HG02798 (cell line): ENCODE data around the gene KCNMA1.
A peak's percentile ranks its signal among the peaks of the same experiment; 100 is the strongest.

Experiments
- ATAC-seq: cut with Tn5 transposase; IDR thresholded peaks from one replicate; pipeline ENCODE4 v1.9.1; 2021; ENCODE audit warnings: mild to moderate bottlenecking; ENCODE audit not compliant: unreplicated experiment, poor library complexity

The KCNMA1 gene

GRCh38 chr10:77267703-77268675 lies 369.6 kb downstream of the KCNMA1 start:
- no peak for ATAC-seq

DNA sequence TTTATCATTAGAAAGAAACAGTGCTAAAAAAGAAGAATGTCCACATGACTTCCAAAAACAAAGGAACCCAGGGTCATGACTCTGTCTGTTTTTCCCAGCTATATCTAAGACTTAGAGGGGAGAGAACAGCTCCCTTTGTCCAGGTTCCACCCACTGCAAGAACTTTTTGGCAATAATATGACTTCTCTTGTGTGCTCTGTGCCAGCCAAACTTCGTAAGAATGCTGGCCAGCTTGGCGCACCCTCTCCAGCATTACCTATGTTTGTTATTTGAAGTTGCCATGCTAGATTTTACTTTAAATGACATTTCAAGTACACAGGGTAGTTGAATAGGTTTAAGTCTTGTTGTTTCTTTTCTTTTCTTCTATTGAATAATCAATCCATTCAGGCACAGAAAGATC lies 371.4 kb downstream of the KCNMA1 start:
- ATAC-seq = no peak

- ATAC-seq = no peak
Measured at GRCh38 chr10:77264527-77264926, 373.1 kb downstream of the KCNMA1 start.

GRCh38 chr10:77264107-77264506 lies 373.5 kb downstream of the KCNMA1 start:
- peak; percentile 38 for ATAC-seq

DNA sequence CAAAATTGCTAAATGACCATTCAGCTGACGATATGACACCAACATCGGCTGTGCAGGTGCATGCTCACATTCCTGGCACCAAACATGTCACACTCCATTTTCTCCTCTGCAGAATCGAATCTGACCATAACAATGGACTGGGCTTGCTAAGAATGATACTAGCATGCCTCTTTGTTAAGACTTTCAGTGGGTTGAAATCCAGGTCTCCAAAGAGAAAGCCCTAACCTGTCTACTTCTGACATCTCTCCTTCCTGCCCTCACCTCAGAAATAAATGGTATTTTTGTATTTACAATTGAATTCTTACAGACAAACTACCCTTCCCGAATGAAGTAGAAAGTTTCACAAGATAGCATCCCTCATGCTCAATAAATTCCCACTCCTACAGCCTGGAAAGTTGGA lies 373.9 kb downstream of the KCNMA1 start:
- ATAC-seq = no peak

- no peak for ATAC-seq
Measured at GRCh38 chr10:77261146-77261545, 376.5 kb downstream of the KCNMA1 start.

DNA sequence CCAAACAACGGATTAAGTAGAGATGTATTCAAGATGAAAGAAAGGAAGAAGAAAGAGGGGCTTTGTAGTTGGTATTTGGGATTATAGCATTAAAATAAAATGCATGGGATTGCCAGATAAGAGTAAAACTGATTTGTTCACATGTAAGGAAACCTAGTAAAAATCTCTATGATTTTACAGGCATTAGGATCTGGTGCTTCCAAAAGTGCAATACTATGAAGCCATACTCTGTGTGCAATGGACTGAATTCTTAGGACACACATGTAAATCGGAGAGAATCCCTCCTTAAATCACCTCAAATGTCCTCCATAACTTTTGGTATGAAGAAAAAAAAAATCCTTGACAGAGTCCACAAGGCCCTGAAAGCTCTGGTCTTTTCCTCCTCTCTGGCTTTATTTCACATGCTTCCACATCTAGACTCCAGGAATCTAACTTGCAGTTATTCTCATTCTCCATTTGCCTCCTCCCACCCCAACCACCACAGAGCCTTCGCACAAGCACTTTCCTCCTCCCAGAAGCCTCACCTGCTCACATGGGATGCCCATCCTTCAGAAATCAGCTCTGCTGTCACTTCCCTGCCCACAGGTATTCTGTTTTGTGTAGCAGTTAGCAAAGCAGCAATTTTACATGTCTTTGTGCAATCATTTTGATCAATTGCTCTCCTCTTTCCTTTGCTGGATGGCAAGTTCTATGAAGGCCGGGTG lies 378.3 kb downstream of the KCNMA1 start:
- ATAC-seq = no peak

- ATAC-seq = no peak
Measured at GRCh38 chr10:77256346-77256745, 381.3 kb downstream of the KCNMA1 start.

- ATAC-seq = no peak
Measured at GRCh38 chr10:77253556-77254064, 384.0 kb downstream of the KCNMA1 start.

GRCh38 chr10:77253147-77253545 lies 384.5 kb downstream of the KCNMA1 start:
- ATAC-seq = no peak

- ATAC-seq = no peak
Measured at GRCh38 chr10:77252380-77253146, 385.0 kb downstream of the KCNMA1 start.

DNA sequence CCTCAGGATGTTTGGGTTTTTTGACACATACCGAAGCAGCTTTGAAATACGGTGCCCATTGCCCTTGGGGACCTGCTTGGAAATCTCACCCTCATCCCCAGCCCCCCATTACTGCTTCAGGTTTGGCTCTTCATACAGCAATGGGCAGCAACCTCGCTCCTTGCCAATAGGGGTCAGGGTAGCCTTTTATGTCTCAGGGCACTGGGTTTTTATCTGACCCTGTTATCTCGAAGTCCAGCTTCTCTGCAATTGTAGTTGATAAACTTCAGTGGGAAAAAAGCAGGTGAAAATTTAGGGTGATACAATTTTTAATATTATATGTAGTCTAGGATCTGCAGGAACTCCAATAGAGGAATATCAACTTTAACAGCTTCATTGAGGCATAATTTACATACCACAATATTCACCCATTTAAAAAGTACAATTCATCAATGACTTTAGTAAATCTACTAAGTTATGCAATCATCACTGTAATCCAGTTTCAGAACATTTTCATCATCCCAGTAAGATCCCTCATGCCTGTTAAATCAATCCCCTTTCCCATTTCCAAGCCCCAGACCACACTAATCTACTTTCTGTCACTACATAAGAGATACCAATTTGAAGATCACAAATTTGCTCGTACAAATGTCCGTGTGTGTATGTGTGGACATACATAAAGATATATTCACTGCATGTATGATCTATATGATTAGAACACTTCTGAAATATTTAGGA lies 386.2 kb downstream of the KCNMA1 start:
- no peak for ATAC-seq

DNA sequence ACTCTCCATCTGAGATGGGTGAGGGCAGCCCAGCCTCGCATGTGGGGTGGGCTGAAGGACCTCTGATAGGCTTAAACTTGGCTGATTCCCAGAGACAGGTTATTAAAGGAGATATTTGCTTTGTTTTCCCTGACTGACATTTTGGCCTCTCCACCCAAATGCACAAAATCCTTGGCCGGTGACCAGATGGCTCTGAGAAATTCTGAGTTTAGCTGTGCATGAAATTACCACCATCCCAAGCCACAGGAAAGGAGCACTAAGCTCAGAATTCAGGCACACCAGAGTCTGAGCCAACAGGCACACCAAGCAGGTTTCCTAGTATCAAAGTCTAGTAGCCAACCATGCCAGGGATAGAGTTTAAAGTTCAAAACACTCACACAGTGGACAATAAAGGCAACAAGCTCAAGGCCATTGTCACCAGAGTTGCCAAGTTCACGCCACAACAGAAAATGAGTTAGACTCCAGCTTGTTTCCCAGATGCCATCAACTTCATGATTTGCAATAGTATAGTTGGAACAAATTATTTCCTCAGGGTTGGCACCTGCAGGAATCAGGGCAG lies 387.6 kb downstream of the KCNMA1 start:
- ATAC-seq = no peak

DNA sequence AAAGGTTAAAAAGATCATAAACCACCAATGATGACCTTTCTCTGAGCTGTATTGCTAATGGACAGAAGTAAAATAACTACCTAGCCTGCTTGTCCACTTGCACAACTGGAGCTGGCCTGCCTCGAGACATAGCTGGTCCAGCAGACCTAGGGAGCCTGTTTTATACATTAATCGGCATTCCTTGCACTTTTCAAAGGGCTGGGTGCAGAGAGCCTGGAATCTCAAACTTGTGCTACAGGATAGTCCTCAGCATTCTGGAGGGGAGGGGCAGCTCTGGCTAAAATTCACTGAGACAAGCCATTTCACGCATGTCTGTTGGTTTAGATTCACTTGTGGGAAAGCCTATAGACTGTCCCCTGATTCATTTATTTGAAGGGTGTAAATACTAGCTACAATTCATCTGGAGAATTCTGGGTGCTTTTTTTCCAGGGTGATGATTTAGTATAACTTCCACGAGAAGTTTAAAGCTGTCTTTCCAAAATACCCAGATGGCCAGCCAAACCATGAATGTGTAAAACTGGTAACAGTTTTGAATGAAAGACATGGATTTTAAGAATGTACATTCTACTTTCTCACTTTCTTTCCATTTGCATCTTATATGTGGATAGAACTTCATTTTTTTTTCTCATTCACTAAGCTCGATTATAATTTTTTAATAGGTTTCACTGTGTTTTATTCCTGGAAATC lies 389.4 kb downstream of the KCNMA1 start:
- no peak for ATAC-seq

- ATAC-seq = no peak
Measured at GRCh38 chr10:77247031-77247990, 390.3 kb downstream of the KCNMA1 start.

GRCh38 chr10:77245953-77246352 lies 391.7 kb downstream of the KCNMA1 start:
- no peak for ATAC-seq

DNA sequence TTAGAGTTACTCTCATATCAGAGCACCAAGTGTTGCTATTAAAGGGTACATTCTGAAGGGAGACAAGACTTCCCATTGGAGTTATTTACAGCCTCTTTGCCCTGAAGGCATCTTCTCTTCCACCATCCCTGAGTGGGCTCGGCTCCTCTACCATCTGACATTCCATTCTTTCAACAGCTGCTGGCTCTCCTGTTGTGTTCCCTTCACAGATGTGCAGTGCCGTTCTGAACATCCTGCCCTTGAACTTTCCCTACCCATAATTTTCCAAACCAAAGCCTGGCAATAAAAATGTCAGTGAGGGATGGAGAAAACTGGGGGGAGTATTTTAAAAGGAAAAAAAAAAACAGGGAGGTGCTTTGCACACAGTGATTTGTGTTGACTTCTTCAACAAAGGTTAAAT lies 392.9 kb downstream of the KCNMA1 start:
- no peak for ATAC-seq

- ATAC-seq = no peak
Measured at GRCh38 chr10:77244286-77244685, 393.3 kb downstream of the KCNMA1 start.
